Panc1 (cell line): ENCODE data around the gene APOC3.

Experiments used
- POLR2AphosphoS5 ChIP-seq: IDR thresholded peaks from 2 replicates; pipeline ENCODE4 v1.6.1; 2012; ENCODE audit warnings: mild to moderate bottlenecking, low read depth, low read length, moderate library complexity
- TF ChIP-seq, protein P1 (sequence below): fragments of 450-650 bp; IDR thresholded peaks from 2 replicates; pipeline ENCODE4 v1.5.1; 2017; ENCODE audit warnings: mild to moderate bottlenecking

DNA sequence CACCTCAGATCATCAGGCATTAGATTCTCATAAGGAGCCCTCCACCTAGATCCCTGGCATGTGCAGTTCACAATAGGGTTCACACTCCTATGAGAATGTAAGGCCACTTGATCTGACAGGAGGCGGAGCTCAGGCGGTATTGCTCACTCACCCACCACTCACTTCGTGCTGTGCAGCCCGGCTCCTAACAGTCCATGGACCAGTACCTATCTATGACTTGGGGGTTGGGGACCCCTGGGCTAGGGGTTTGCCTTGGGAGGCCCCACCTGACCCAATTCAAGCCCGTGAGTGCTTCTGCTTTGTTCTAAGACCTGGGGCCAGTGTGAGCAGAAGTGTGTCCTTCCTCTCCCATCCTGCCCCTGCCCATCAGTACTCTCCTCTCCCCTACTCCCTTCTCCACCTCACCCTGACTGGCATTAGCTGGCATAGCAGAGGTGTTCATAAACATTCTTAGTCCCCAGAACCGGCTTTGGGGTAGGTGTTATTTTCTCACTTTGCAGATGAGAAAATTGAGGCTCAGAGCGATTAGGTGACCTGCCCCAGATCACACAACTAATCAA, 2.2 kb downstream of the APOC3 start:
- TF ChIP-seq, protein P1, sequence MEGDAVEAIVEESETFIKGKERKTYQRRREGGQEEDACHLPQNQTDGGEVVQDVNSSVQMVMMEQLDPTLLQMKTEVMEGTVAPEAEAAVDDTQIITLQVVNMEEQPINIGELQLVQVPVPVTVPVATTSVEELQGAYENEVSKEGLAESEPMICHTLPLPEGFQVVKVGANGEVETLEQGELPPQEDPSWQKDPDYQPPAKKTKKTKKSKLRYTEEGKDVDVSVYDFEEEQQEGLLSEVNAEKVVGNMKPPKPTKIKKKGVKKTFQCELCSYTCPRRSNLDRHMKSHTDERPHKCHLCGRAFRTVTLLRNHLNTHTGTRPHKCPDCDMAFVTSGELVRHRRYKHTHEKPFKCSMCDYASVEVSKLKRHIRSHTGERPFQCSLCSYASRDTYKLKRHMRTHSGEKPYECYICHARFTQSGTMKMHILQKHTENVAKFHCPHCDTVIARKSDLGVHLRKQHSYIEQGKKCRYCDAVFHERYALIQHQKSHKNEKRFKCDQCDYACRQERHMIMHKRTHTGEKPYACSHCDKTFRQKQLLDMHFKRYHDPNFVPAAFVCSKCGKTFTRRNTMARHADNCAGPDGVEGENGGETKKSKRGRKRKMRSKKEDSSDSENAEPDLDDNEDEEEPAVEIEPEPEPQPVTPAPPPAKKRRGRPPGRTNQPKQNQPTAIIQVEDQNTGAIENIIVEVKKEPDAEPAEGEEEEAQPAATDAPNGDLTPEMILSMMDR = no peak
- TF ChIP-seq POLR2AphosphoS5 = no peak
